NCI-H226 (cell line): ENCODE results near the gene SEC22C.
"Not testable (repeated sequence)": the region's sequence is repeated elsewhere in the genome, so short reads cannot be mapped to it uniquely, and the experiment has no call there.

Experiments
- DNase-seq: peaks from one replicate; pipeline ENCODE4 v3.0.0-alpha.2; 2015

The SEC22C gene, protein sequence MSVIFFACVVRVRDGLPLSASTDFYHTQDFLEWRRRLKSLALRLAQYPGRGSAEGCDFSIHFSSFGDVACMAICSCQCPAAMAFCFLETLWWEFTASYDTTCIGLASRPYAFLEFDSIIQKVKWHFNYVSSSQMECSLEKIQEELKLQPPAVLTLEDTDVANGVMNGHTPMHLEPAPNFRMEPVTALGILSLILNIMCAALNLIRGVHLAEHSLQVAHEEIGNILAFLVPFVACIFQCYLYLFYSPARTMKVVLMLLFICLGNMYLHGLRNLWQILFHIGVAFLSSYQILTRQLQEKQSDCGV

GRCh38 chr3:42581709-42582473 is at the start of gene SEC22C:
Gene SEC22C, minus strand, starts transcription at chr3:42581967. Its CDS starts 12,921 bp downstream, at chr3:42569046.
- peak; percentile 95 for DNase-seq

DNA sequence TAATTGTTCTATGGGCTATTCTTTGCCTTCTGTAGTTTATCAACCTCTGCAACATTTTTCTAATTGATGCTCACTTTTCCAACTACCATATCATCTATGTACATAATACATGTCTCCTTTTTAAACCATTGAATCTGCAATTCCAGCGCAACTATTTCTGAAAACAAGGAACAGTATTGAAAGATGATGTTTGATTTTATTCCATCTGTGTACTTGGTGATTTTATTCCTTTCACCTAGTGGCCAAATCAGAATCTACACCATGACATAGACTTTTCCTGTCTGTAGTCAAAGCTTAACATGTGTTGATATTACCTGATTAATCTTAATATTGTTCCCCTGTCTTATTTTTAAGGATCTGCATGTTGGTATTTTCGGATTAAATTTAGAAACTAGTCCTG is 31.7 kb upstream of the SEC22C start:
- DNase-seq: no peak

GRCh38 chr3:42612928-42613327 is 31.2 kb upstream of the SEC22C start:
- DNase-seq: no peak

DNA sequence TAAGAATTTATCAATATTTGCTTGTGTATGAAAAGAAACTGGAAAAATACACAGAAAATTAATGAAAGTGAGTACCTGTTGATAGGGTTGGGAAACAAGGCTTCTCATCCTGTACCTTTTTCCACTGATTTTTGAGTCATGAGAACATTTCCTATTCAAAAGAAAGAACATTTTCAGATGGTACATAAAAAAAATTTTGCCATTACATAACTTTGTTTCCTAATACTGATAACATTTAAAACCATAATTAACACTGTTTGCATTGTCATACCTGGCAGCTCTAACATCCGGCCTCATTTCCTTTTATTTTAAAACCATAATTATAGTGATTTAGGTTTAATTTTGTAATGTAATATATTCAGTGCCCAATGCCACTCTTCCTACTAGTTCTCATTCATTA is 30.4 kb upstream of the SEC22C start:
- DNase-seq: no peak

GRCh38 chr3:42610976-42611375 is 29.2 kb upstream of the SEC22C start:
- DNase-seq: no peak

GRCh38 chr3:42608581-42608980 is 26.8 kb upstream of the SEC22C start:
- DNase-seq: peak; percentile 31

- no peak for DNase-seq
These were observed 23.9 kb upstream of the SEC22C start for GRCh38 chr3:42605546-42606173.

- DNase-seq: no peak
These were observed 21.2 kb upstream of the SEC22C start for GRCh38 chr3:42602961-42603360.

DNA sequence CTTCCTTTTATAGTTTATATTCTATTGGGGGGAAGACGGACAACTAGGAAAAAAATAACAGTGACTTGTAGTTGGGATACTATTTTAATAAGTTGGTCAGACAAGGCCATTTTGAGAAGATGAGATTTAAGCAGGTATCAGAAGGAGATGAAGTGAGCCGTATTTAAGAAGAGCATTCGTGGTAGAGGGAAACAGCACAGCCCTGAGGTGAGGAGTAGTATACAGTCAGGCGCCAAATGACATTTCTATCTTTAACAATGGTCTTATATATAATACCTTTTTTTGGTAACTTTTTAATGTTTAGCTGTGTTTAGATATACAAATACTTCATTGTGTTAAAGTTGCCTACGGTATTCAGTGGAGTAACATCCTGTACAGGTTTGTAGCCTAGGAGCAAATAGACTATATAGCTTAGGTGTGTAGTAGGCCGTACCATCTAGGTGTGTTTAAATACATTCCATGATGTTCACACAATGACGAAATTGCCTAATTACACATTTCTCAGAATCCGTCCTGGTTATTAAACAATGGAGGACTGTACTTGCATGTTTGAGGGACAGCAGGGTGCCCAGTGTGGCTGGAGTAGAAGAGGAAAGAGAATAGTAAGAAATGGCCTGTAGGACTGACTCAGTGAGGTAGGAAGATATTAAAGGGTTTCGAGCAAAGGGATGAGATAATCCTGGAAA is 20.3 kb upstream of the SEC22C start:
- DNase-seq: no peak

DNA sequence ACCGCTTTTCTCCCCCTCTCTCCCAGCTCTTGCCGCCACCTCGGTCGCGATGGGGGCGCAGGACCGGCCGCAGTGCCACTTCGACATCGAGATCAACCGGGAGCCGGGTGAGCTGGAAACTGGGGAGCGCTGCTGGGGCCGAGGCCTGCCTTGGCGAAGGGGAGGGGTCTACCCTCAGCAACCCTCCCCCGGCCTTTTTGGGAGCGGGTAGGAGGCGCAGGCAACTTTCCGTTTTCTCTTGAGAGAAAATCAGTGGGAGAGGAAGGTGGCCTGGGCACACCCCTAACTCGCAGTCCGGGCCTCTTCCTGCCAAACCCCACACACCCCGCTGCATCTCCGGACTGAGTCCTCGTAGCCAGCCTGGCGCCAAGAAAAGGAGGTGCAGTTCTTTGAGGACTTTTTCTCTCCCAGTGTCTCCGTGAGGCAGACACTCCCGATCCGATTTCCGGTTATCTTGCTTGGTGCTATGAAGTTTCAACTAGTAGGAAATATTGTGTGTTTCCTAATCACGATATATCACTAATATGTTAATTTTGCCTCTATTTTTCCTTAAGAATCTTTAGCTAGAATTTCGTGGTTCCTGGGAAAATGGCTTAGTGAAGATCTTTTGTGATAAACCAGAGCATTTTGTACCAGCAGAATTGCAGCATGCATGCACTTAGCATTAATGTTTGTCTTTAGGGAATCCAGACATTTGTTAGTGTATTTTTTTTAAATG is 19.4 kb upstream of the SEC22C start:
- peak; percentile 83 for DNase-seq

- peak; percentile 99 for DNase-seq
These were observed 18.6 kb upstream of the SEC22C start, which contains the start of gene NKTR for GRCh38 chr3:42600111-42600957. Gene NKTR, plus strand, starts transcription at chr3:42600686. Its CDS starts 321 bp downstream, at chr3:42601007.

GRCh38 chr3:42597098-42597497 is 15.3 kb upstream of the SEC22C start:
- not testable (repeated sequence) for DNase-seq

DNA sequence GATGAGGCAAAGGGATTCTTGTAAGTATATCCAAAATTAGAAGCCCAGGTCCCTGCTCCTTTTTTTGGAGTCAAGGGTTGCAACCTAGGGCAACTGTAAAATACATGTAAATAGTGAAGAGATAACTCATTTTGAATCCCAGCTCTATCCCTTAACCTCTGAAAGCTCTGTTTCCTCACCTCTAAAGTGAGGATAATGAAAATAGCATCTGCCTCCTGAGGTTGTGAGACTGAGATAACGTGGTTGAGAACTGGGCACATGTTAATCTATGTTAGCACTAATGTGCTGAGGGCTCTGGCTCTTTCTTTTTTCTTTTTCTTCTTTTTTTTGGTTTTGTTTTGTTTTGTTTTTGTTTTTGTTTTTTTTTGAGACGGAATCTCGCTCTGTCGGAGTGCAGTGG is 13.9 kb upstream of the SEC22C start:
- no peak for DNase-seq

DNA sequence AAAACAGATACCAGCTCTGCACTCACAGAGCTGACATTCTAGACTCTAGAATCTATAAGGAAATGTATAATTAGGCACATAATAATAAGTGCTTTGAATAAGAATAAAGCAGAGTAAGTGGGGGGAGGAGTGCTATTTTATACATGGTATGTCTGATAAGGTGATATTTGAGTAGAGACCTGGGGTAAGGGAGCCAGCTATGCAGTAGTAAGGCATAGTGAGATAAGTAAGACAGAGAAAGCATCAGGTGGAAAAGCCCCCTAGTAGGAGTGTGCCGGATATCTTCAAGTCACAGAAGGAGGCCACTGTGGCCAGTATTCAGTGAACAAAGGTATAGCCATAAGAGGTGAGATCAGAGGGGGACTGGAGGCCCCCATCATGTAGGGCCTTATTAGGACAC is 11.9 kb upstream of the SEC22C start:
- DNase-seq: no peak

DNA sequence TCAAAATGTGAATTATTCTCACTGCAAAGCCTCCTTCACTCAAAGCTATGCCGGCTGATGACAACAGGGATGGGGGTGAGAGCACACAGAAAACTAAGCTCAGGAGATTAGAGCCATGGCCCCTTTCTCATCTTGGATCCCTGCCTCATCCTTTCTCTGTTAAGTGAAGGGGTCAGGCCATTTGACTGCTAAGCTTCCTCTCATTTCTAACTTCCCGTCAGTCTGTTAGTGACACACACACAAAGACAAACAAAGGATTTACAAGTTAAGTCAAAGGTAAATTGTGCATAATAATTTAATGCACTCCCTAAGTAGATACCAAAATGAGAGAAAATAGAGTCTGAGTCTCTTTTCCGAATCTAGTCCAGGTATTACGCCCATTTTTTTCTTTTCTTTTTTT is 10.0 kb upstream of the SEC22C start:
- no peak for DNase-seq

DNA sequence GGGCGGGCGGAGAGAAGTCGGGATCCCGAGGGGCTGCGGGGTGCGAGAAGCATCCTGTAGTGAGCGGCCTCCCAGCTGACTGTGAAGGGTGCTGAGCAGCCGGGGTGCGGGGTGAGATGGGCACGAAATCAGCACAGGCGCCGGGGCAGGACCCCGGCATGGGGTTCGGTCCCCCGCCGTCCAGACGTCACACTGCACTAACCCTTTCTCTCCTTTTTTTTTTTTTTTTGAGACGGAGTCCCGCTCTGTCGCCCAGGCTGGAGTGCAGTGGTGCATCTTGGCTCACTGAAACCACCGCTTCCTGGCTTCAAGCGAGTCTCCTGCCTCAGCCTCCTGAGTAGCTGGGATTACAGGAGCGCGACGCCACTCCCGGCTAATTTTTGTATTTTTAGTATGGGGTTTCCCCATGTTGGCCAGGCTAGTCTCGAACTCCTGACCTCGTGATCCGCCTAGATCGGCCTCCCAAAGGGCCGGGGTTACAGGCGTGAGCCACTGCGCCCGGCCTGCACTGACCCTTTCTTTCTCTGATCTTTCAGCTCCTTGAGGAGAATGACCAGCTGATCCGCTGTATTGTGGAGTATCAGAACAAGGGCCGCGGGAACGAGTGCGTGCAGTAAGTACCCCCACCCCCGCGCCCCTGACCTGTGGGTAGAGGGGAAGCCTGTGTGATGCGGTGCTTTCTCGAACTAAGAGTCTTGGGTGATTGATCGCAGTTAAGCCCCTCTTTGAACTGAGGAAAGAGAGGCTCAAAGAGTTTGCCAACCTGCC is 9.4 kb upstream of the SEC22C start:
- no peak for DNase-seq

DNA sequence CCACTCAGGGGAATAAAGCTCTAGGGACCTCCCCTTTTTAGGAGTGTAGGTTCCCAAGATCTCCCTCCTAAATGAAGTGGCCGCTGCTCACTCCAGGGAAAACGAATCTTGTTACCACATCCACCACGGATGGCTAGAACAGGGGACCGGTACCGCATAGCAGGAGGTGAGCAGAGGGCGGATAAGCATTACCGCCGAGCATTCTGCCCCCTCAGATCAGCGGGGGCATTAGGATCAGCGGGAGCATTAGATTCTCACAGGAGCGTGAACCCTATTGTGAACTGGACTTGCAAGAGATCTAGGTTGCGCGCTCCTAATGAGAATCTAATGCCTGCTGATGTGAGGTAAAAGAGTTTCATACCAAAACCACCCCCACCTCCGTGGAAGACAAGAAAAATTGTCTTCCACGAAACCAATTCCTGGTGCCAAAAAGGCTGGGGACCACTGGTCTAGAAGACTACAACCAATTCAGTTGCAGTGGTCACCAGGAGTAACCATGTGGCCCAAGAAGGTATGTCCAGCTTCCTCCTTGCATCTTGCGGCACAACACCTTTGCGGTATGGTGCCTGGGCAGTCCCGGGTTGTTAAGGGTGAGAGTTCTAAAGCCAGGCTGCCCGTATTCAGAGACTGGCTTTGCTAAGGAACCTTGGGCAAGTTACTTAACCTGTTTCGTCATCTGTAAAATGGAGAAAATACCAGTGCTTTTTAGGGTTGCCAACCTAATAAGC is 7.8 kb upstream of the SEC22C start:
- DNase-seq: no peak

GRCh38 chr3:42588625-42589024 is 6.9 kb upstream of the SEC22C start:
- DNase-seq: no peak

DNA sequence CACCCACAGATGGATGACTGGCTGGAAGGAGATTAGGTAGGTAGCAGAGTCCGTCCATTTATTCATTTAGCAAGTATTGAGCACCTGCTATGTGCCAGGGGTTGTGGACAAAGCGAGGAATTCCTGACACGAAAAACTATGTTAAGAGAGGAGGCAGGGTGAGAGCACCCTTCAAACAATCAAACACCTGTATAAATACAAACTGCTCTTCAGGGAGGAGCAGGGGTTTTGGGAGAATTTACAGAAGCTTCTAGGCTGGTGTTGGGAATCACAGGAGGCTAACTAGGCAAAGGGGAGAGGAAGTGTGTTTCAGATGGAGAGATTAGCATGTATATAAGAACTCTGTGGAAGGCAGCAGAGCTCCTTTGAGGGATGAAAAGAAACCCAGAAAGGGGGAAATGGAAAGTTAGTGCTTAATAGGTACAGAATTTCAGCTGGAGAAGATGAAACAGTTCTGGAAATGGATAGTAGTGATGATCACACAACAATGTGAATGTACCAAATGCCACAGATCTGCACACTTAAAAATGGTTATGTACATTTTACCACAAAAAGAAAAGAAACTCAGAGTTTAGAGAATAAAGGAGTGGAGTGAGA is 805 bp upstream of the SEC22C start:
- no peak for DNase-seq

DNA sequence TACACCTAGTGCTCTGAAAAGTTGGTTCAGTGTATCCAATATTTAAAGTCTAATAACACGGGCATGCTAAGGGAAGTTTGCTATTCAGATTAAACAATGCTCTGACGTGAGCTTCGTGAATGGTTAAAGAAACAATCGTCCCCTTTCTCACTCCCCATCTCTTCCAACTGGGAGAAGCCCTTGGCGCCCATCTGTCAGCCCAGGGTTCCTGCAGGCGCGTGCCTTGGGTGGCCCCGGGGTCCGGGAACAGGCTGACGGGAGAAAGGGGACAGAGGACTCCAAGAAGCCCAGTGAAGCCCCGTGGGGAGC is 413 bp downstream of the SEC22C start:
- DNase-seq: no peak
